GM19023 (cell line): ENCODE results near the gene PRR15L.
"Not testable (repeated sequence)": the region's sequence is repeated elsewhere in the genome, so short reads cannot be mapped to it uniquely, and the experiment has no call there.

Experiments
- ATAC-seq: cut with Tn5 transposase; IDR thresholded peaks from one replicate; pipeline ENCODE4 v1.9.1; 2021; ENCODE audit warnings: mild to moderate bottlenecking, moderate library complexity; ENCODE audit not compliant: unreplicated experiment

The PRR15L gene, protein sequence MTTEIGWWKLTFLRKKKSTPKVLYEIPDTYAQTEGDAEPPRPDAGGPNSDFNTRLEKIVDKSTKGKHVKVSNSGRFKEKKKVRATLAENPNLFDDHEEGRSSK

GRCh38 chr17:47957591-47958490 lies at the start of gene PRR15L:
Gene PRR15L, minus strand, starts transcription at chr17:47957883. Its CDS starts 4,649 bp downstream, at chr17:47953234.
- no peak for ATAC-seq

GRCh38 chr17:48006936-48007709 lies 49.4 kb upstream of the PRR15L start:
- ATAC-seq, result no peak

DNA sequence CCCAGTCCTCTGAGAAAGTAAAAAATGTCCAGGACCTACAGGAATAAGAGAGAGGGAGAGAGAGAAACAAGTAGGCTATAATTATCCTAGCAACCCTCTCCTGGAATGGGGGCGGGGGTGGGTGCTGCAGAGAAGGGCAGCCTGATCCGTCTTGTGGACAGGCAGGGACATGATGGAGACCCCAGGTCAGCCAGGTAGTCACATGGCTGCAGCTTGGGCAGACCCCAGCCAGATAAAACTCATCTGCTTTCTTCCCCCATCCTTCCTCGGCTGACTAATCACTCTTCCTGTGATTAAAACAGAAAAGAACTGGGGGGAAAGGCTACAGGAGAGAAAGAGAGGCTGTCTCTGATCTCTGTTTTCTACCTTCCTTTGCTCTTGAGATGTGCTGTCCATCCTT lies 47.3 kb upstream of the PRR15L start:
- no peak for ATAC-seq

DNA sequence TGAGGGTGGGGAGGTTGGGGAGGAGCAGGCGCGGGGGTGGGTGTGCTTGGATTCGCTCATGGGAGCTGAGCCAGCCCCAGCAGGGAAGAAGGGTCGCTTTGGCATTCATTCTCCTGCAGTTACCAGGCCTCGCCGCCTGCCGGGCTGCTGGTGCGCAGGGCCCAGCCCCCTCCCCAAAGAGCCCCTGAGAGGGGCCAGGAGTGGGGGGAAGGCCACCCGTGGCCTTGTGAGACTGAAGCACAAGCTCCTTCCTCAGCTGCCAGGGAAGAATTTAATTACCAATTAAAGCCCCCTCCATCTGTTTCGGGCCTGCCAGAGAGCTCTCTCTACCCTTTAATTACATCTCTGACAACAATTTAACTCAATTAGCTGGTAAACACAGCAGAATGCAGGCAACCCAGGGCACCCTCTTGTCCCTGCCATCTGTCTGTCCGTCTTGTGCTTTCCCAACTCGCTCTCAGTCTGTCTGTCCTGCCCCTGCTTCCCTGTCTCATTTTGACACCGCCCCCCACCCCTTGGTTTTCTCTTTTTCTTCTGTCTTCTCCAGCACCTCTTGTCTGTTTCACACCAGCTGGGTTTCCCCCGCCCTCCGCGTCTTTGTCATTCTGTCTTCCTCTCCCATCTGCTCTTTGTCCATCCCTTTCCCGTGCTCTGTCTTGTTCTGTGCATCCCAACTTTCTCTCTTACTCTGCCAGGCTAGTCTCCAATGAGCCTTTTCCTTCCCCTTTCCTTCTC lies 45.9 kb upstream of the PRR15L start:
- no peak for ATAC-seq

DNA sequence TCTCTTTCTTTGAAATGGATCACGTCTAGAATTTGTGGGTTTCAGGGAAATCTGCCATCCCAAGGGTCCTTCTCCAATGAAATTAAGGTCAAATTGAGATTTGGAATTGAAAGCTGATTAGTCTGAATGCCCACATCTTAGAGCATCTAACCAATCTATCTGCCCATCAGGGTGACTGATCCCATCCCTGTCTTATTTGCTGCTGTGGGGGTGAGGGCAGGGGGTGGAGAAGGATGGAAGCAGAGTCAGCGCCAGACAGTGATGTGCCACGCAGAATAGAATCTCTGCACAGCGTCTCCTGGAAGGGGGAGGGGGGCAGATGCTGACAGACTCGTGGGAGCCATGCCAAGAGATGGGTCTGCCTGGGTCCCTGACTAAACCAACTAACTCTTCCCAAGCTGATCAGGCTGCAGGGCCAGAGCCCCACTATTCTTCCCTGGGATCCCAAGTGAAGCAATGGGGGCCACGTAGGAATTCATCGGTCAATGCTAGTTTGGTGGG lies 45.3 kb upstream of the PRR15L start:
- ATAC-seq, result no peak

DNA sequence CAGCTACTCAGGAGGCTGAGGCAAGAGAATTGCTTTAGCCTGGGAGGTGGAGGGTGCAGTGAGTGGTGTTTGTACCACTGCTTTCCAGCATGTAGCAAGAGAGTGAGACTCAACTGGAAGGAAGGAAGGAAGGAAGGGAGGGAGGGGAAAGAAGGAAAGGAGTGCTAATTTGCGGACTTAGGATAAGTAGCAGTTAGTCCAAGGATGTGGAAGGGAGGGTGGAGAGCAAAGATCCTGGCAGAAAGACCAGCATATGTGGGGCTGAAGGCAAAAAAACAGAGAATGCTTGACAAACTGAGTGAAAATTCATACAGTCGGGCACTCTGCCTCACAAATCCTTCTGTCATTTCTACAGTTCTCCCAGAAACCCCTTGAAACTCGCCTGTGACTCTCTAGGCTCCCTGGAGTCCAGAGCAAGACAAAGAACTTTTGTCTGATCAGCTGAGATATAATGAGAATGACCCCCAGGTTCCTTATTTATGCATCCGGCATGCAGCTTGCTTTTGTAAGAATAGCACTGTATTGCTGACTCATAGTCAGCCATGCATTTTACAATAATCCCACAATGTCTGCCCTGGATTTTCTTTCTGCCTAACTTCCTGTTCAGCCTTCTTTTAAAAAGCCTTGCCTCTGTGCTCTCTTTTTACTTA lies 44.7 kb upstream of the PRR15L start:
- ATAC-seq, result no peak

GRCh38 chr17:48001657-48002056 lies 44.0 kb upstream of the PRR15L start:
- ATAC-seq, result not testable (repeated sequence)

- ATAC-seq, result no peak
Observed at GRCh38 chr17:48001197-48001596, 43.5 kb upstream of the PRR15L start.

DNA sequence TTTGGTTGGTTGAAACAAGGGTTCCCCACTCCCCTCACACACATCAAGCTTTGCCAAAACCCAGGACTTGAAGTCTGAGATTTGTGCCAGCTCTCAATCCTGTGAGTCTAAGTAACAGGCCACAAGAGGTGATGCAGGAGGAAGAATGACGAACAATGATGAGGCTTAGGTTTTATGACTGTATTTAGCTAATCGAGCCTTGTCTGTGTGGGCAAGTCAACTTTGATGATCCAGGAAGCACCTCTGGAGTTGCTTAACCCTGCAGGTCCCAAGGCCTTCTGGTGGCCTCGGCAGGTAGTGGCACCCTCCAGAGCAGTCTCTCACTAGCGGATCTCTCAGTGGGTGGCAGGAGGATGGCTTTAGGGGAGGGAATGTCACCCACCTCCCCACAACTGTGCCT lies 41.9 kb upstream of the PRR15L start:
- no peak for ATAC-seq

DNA sequence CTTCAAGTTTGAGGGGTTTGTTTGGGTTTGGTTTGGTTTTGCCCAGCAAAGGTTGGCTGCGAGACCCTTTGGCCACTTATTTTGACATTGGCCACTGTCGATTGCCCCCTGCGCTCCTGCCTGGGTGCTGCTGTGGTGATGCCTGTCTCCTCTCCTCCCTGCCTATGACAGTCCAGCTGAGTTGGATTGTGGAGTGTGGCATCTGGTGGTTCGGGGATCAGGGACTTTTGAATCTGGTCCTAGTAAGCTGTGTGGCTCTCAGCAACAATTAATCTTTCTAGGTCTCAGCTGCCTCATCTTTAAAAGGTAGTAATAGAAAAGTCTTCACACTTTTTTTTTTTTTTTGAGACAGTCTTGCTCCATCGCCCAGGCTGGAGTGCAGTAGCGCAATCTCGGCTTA lies 40.4 kb upstream of the PRR15L start:
- ATAC-seq, result no peak

GRCh38 chr17:47997586-47997985 lies 39.9 kb upstream of the PRR15L start:
- no peak for ATAC-seq

DNA sequence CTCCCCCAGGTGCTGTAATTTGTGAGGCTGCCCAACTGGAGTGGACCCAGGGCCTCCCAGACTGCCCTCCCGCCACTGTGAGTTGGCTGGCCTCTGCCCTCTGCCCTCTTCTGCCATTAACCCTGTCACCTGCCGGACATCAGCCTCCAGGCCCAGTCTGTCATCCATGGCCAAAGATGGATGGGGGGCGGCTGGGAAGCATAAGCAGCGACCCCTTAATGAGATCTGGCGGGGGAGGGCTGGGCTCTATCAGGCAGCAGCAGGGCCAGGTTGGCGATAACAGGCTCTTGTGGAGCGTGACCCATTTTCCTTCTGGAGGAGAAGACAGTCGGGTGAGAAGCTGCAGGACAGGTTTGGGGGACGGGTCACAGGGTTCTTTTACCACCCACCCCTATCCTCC lies 38.5 kb upstream of the PRR15L start:
- ATAC-seq, result no peak

GRCh38 chr17:47995241-47995935 lies 37.7 kb upstream of the PRR15L start:
- no peak for ATAC-seq

DNA sequence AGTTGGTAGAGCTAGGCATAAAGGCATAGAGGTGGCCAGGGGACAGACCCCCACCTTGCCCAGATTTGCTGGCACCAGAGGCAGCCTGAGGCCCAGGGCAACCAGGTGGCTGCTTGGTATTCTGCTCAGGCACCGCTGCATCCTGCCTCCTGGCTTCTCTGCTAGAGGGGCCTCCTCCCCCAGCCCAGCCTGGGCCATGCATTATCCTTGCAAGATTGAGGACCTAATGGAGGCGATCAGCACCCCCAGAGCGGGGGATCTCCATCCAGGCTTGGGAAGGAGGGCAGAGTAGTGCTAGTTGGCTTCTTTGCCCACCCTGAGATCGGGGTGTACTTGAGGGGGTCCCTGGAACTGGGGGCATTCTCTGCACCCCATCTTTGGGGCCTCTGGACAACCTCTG lies 37.0 kb upstream of the PRR15L start:
- ATAC-seq, result no peak

- no peak for ATAC-seq
Observed at GRCh38 chr17:47993964-47994363, 36.3 kb upstream of the PRR15L start.

GRCh38 chr17:47993031-47993564 lies 35.4 kb upstream of the PRR15L start:
- no peak for ATAC-seq

- no peak for ATAC-seq
Observed at GRCh38 chr17:47992216-47992615, 34.5 kb upstream of the PRR15L start.

DNA sequence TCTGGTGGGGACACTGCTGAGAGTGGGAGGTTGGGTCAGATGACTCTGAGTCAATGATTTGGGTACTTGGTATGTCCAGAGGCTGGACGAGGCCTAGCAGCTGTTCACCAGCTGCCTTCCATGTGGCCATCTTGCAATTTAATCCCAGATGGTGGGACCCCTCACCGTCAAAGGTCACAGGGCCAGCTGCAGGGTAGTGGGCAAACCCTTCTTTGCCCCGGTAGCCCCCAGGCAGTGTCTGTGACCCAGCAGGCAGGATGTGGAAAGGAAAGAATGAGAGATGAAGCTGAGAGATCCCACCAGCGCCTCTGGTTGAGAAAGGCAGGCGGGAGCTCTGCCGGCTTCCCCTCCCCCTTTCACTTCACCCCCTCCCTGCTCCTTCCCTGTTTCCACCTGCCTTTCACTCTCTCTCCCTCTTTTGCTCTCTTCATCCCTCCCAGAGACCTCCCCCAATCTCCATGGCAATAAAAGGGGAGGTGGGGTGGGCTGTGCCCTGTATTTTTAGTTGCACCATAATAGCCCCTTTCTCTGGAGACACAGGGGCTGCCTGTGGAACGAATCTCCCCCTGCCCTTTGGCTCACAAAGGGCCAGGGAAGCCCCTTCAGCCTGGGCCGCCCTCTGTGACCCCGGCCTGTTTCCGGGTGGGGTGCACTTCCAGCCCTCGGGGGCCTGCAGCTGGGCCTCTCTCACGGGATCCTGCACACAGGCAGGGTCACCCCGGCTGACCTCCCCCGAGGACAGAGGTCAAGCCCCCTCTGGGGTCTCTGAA lies 33.5 kb upstream of the PRR15L start:
- ATAC-seq, result no peak

- no peak for ATAC-seq
Observed at GRCh38 chr17:47989700-47990099, 32.0 kb upstream of the PRR15L start.
